ENCODE data around the gene STK32A. TPM values are rescaled to one million over a fixed set of nuclear protein-coding genes. Genes with fewer than 3 reads are reported as not detected.

Gene STK32A
- not detected for total RNA-seq

GRCh38 chr5:147234825-147235635, at the start of gene STK32A:
Gene STK32A (plus strand): TSS chr5:147235026. CDS start chr5:147239635, 4,609 bp downstream.
- ATAC-seq = no peak
- peaks cover 0 to 4% of the 10 kb centered on the region in 2 donors for H3K9me3 Mint-ChIP-seq
- no peak for DNase-seq (ENCODE audit: low spot score in 2 of 2)
- H3K36me3 Mint-ChIP-seq = peaks cover 0 to 5% of the 10 kb centered on the region in 2 donors
- H3K27ac Mint-ChIP-seq = no peak within 1 kb of the TSS

DNA sequence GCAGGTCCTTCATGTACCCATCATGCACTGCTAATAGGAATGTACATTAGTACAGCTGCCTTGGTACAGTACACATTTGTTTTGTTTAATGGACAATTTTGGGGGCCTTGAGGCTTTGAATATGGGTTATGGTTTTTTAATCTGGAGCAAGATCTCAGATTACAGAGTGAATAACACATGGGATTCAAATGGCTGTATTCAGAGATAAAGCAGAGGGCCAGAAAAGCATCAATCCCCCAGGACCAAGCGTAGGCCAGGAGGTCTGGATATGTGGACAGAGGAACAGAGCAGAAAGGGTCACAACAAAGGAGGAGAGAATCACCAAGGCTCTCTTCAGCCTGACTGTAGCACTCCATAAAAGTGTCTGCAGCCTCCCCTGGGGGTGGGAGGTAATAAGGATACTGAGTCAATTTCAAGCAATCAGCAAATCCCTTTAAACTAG, 47.7 kb upstream of the STK32A start:
- no peak for ATAC-seq
- DNase-seq (ENCODE audit: low spot score in 2 of 2) = no peak
- Mint-ChIP-seq H3K27ac (no peak overlapping the region), H3K9me3 (no peaks in the 10 kb centered on the region), H3K36me3 (no peaks in the 10 kb centered on the region)

DNA sequence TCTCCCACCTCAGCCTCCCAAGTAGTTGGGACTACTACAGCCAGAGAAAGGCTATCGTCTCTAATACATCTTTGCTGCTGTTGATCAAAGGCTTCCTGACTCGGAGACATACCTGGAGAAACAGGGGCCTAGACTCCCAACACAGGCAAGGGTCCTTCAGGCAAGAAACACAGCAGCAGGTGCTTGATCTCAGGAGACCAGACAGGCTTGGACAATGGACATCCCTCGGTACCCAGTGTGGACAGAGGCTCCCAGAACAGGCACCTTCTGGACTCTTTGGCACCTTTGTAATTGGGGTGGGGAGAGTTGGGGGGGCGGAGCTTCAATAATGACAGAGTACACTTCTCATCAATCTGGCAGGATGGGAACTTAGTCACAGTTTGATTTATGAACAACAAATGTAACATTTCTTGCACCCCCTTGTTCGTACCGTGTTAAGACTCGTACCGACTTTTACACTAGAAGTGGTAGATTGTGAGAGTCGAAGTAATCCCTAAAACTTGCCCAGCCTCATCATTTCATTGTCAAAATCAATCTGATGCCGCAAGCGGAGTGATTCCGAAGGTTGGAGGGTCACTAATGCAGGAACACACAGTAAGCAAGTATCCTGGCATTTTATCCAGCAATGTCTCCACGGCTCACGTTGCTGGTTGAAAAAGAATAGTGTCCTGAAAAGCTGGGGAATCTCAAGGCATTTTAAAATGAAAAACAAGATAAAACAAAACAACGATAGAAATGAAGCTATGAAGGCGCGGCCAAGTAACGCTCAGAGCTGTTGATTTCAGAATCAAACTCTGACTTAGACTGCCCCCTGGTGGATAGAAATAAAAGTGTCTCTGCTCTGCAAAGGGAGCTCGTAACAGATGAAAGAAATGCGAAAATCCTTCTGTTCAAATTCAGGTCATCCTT, 46.4 kb upstream of the STK32A start:
- Mint-ChIP-seq H3K36me3 (no peaks in the 10 kb centered on the region), H3K27ac (no peak overlapping the region), H3K9me3 (no peaks in the 10 kb centered on the region)
- DNase-seq (ENCODE audit: low spot score in 2 of 2) = peak in 1 of 2 donors; percentile 56
- ATAC-seq = peak; percentile 47 to 70

GRCh38 chr5:147189109-147189424, 45.8 kb upstream of the STK32A start:
- Mint-ChIP-seq H3K36me3 (no peaks in the 10 kb centered on the region), H3K9me3 (no peaks in the 10 kb centered on the region), H3K27ac (no peak overlapping the region)
- ATAC-seq = no peak
- no peak for DNase-seq (ENCODE audit: low spot score in 2 of 2)

- no peaks in the 10 kb centered on the region for H3K36me3 Mint-ChIP-seq
- H3K27ac Mint-ChIP-seq = no peak overlapping the region
- DNase-seq (ENCODE audit: low spot score in 2 of 2) (no peak), ATAC-seq (no peak)
- no peaks in the 10 kb centered on the region for H3K9me3 Mint-ChIP-seq
Observed at GRCh38 chr5:147190331-147190730, 44.5 kb upstream of the STK32A start.

- ATAC-seq (no peak), DNase-seq (ENCODE audit: low spot score in 2 of 2) (no peak)
- H3K9me3 Mint-ChIP-seq = no peaks in the 10 kb centered on the region
- no peaks in the 10 kb centered on the region for H3K36me3 Mint-ChIP-seq
- no peak overlapping the region for H3K27ac Mint-ChIP-seq
Observed at GRCh38 chr5:147193123-147193522, 41.7 kb upstream of the STK32A start.

GRCh38 chr5:147200004-147200403, 34.8 kb upstream of the STK32A start:
- ATAC-seq (no peak), DNase-seq (ENCODE audit: low spot score in 2 of 2) (no peak)
- peaks cover 0 to 6% of the 10 kb centered on the region in 2 donors for H3K9me3 Mint-ChIP-seq
- no peak overlapping the region for H3K27ac Mint-ChIP-seq
- H3K36me3 Mint-ChIP-seq = no peaks in the 10 kb centered on the region

DNA sequence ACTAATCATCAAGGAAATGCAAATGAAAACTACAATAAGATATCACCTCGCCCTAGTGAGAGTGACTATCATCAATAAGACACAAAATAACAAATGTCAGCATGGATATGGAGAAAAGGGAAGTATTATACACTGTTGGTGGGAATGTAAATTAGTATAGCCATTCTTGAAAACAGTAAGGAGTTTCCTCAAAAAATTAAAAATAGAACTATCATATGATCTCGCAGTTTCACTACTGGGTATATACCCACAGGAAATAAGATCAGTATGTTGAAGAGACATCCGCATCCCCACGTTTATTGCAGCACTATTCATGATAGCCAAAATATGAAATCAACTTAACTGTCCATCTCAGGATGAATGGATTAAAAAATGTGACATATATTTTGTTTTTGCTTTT, 31.6 kb upstream of the STK32A start:
- DNase-seq (ENCODE audit: low spot score in 2 of 2) (no peak), ATAC-seq (no peak)
- no peak overlapping the region for H3K27ac Mint-ChIP-seq
- H3K9me3 Mint-ChIP-seq = peaks cover 0 to 6% of the 10 kb centered on the region in 2 donors
- H3K36me3 Mint-ChIP-seq = no peaks in the 10 kb centered on the region

GRCh38 chr5:147204576-147204975, 30.2 kb upstream of the STK32A start:
- DNase-seq (ENCODE audit: low spot score in 2 of 2) = no peak
- H3K27ac Mint-ChIP-seq = no peak overlapping the region
- no peak for ATAC-seq
- no peaks in the 10 kb centered on the region for H3K36me3 Mint-ChIP-seq
- H3K9me3 Mint-ChIP-seq = peaks cover 0 to 6% of the 10 kb centered on the region in 2 donors

DNA sequence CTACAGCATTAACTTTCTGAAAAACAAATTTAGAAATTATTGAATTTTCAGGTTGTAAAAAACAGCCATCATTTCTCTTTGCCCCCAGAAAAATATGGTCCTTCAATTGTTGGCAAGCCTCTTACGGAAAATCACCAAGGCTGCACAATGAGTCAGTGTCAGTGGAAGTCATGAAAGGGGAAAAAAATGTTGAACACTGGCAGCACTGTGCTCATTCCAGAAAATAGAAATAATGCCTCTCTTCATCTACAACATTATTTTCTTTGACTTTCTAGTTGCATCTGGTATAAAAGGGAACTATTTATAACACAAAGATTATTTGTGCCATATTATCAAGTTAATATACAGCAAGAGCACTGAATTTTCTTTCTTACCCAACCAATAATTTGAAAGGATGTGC, 26.7 kb upstream of the STK32A start:
- no peak overlapping the region for H3K27ac Mint-ChIP-seq
- no peak for DNase-seq (ENCODE audit: low spot score in 2 of 2)

DNA sequence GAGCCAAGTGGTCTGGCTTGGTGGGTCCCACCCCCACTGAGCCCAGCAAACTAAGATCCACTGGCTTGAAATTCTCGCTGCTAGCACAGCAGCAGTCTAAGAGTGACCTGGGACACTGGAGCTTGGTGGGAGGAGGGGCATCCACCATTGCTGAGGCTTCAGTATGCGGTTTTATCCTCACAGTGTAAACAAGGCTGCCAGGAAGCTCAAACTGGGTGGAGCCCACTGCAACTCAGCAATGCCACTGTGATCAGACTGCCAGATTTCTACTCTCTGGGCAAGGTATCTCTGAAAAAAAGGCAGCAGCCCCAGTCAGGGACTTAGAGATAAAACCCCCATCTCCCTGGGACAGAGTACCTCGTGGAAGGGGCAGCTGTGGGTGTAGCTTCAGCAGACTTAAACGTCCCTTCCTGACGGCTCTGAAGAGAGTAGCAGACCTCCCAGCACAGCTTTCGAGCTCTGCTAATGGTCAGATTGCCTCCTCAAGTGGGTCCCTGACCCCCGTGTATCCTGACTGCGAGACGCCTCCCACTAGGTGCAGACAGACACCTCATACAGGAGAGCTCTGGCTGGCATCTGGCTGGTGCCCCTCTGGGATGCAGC, 18.2 kb upstream of the STK32A start:
- Mint-ChIP-seq H3K9me3 (peaks cover 4 to 6% of the 10 kb centered on the region in 2 donors), H3K27ac (no peak overlapping the region), H3K36me3 (peaks cover 0 to 18% of the 10 kb centered on the region in 2 donors)
- no peak for DNase-seq (ENCODE audit: low spot score in 2 of 2)
- ATAC-seq = no peak

More for the DNA sequence above, 26.7 kb upstream of the STK32A start:
- H3K36me3 Mint-ChIP-seq = no peaks in the 10 kb centered on the region
- ATAC-seq = no peak
- peaks cover 0 to 6% of the 10 kb centered on the region in 2 donors for H3K9me3 Mint-ChIP-seq

- Mint-ChIP-seq H3K27ac (no peak overlapping the region), H3K9me3 (peaks cover 9 to 11% of the 10 kb centered on the region in 2 donors), H3K36me3 (peaks cover 0 to 5% of the 10 kb centered on the region in 2 donors)
- DNase-seq (ENCODE audit: low spot score in 2 of 2) (no peak), ATAC-seq (no peak)
Observed at GRCh38 chr5:147223343-147223742, 11.5 kb upstream of the STK32A start.

DNA sequence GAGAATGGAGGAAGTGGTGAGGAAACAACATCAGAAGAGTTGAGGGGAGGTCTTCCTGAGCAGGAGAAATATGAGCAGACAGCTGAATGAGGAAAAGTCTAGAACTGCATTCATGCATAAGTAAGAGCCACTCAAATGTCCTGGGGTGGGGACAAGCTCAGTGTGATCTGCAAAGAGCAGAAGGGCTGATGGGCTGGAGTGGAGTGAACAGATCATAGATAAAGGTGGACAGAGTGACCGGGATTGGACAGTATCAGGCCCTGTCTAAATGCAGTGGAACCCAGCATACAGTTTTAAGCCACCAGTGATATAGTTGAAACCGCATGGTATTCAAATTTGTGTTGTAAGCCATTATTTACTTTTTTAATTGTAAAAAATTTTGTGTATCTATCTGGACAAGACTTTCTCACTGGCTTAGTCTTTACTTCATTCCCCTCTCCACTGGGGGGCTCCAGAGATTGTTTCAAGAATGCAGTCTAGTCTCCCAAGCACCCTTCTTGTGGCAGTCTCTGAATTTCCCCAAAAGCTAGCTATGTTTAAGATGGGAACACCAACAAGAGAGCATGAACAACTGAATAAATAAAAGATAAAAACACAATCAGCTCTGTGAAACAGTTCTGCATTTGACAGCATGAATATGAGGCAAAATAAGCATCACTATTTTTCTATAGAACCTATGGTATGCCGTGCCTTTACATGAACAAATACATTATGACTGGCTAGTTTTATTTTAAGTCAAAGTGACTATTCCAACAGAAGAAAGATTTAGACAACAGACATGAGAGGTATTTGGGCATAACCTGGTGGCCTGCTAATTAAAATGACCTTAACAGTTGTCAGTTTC, 10.7 kb upstream of the STK32A start:
- Mint-ChIP-seq H3K27ac (no peak overlapping the region), H3K36me3 (peaks cover 0 to under 1% of the 10 kb centered on the region in 2 donors), H3K9me3 (peaks cover 8 to 9% of the 10 kb centered on the region in 2 donors)
- DNase-seq (ENCODE audit: low spot score in 2 of 2) (no peak), ATAC-seq (peak in 1 of 2 donors; percentile 38)

GRCh38 chr5:147225938-147226337, 8.9 kb upstream of the STK32A start:
- ATAC-seq (no peak), DNase-seq (ENCODE audit: low spot score in 2 of 2) (no peak)
- Mint-ChIP-seq H3K27ac (no peak overlapping the region), H3K9me3 (peaks cover 8 to 9% of the 10 kb centered on the region in 2 donors), H3K36me3 (peaks cover 0 to 2% of the 10 kb centered on the region in 2 donors)

DNA sequence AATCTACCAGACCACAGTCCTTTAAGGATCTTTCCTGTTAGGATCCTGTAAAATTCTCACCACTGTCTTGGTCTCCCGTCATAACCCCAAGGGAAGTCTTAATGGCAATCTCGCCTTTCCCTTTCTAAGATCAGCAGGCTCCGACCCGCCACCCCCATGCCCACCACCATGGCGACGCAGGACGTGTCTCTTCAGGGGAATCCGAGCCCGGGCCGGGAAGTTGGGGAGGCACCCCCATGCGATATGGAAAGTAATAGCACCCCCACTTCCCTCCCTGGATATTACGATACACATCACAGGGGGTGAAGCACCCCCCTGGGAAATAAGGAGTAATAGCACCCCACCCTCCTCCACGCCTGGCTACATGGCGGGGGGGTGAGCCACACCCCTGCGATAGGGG, 8.3 kb upstream of the STK32A start:
- H3K36me3 Mint-ChIP-seq = peaks cover 0 to 5% of the 10 kb centered on the region in 2 donors
- DNase-seq (ENCODE audit: low spot score in 2 of 2) = no peak
- no peak overlapping the region for H3K27ac Mint-ChIP-seq
- peaks cover 8 to 13% of the 10 kb centered on the region in 2 donors for H3K9me3 Mint-ChIP-seq
- no peak for ATAC-seq

- Mint-ChIP-seq H3K27ac (no peak overlapping the region), H3K9me3 (peaks cover 0 to 4% of the 10 kb centered on the region in 2 donors), H3K36me3 (peaks cover 0 to 5% of the 10 kb centered on the region in 2 donors)
- DNase-seq (ENCODE audit: low spot score in 2 of 2) = no peak
- ATAC-seq = no peak
Observed at GRCh38 chr5:147234239-147234824, 494 bp upstream of the STK32A start.
